Uterus (tissue), 4 donors: ENCODE results near the gene CACNA1D. TPM values are rescaled to one million over a fixed set of nuclear protein-coding genes. Genes with fewer than 3 reads are reported as not detected.

Source experiments
- DNase-seq, 2 donors: peaks; one replicate each; pipeline ENCODE4 v3.0.0-alpha.2; 2019 to 2020
- H3K27ac ChIP-seq, 2 donors: fragments of 200-600 bp; sonication (generic); 1 replicate in 1 of 2; 2 replicates in 1 of 2; pipeline ENCODE4 v1.5.1; 2016 to 2018
- H3K27me3 ChIP-seq, 2 donors: fragments of 200-600 bp; sonication (generic); one replicate each; pipeline ENCODE4 v1.5.1; 2018 to 2019; ENCODE audit warnings: control low read depth in 1 of 2
- H3K36me3 ChIP-seq, 2 donors: fragments of 200-600 bp; sonication (generic); one replicate each; pipeline ENCODE4 v1.5.1; 2019; ENCODE audit warnings: control low read depth in 1 of 2
- H3K4me1 ChIP-seq, 2 donors: fragments of 200-600 bp; sonication (generic); one replicate each; pipeline ENCODE4 v1.5.1; 2018 to 2019; ENCODE audit warnings: control low read depth in 1 of 2
- H3K4me3 ChIP-seq, 2 donors: fragments of 200-600 bp; sonication (generic); 1 replicate in 1 of 2; 2 replicates in 1 of 2; pipeline ENCODE4 v1.5.1; 2018 to 2019; ENCODE audit warnings: mild to moderate bottlenecking in 1 of 2
- H3K9me3 ChIP-seq, 2 donors: fragments of 200-600 bp; sonication (generic); one replicate each; pipeline ENCODE4 v1.5.1; 2019; ENCODE audit warnings: control low read depth in 1 of 2
- POLR2A ChIP-seq, 2 donors: fragments of 450-650 bp; IDR thresholded peaks; one replicate each; pipeline ENCODE4 v1.6.1; 2016; ENCODE audit warnings: antibody characterized with exemption in 2 of 2, mild to moderate bottlenecking in 1 of 2, moderate library complexity in 1 of 2
- intact Hi-C: fragments of 100-400 bp; cut with DNase I; formaldehyde crosslinking; loops from one replicate; pipeline ENCODE4 v1.15.1; 2023; ENCODE audit warnings: low total_unique reads
- total RNA-seq, 4 donors: library from RNA; depleted of rRNA in 3 of 4; stranded (reverse); fragments of >200 nt in 3 of 4; gene quantifications; one replicate each; pipeline versions ENCODE4 v1.1.0 to v1.2.4, GENCODE V29; 2014 to 2023
- TF ChIP-seq, protein P1 (sequence below), 4 experiments: fragments of 200-600 bp in 2 of 4; fragments of 450-650 bp in 2 of 4; sonication (generic) in 2 of 4; IDR thresholded peaks; one replicate each; pipeline ENCODE4 v1.5.1; 2016 to 2019; ENCODE audit warnings: antibody characterized with exemption in 4 of 4, mild to moderate bottlenecking in 2 of 4, moderate library complexity in 1 of 4
- donor health status: DM: yes; HTN: yes; CAD: no.

CACNA1D gene
- total RNA-seq, 4 donors from 2014 or later, result 0.88 to 97.5 (median 63.4) TPM

DNA sequence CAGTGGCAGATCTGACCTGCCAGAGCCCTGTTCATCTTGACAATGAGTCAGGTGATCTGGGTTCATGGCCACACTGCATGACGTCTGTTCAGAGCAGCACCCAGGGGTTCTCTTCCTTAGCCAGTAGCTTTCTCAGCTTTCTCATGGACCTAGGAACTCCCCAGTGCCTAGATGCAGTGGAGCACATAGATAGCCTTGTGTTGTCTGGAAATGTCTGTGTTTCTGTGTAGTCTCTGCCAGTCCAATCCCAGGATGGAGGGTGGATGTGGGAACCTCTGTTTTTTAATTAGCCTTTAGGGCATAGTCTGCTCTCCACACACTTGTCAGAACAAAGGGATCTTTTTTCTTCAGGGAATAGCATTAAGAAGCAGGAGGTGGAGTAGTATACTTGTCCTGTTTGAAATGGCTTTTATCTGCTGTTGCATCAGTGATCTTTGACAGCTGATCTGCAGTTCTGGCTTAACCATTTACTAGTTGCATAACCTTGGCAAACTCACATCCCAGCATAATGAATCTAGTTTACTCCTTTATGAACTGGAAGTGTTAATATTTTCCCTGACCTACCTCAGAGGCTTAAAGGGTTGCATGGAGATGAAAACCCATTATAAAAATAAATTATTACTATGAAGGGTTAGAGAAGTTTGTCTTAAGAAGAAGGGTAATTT, 16.1 kb upstream of the CACNA1D start:
- intact Hi-C loops, result no loop called here
- Histone ChIP-seq H3K27me3 (peaks cover 0 to 4% of the 10 kb centered on the region in 2 donors), H3K4me3 (no peak overlapping the region), H3K27ac (no peak overlapping the region), H3K36me3 (no peaks in the 10 kb centered on the region), H3K9me3 (no peaks in the 10 kb centered on the region), H3K4me1 (no peaks in the 10 kb centered on the region)
- no peak for DNase-seq
- TF ChIP-seq POLR2A (IDR thresholded peaks at IDR 0.05), result no peak
- TF ChIP-seq, protein P1, sequence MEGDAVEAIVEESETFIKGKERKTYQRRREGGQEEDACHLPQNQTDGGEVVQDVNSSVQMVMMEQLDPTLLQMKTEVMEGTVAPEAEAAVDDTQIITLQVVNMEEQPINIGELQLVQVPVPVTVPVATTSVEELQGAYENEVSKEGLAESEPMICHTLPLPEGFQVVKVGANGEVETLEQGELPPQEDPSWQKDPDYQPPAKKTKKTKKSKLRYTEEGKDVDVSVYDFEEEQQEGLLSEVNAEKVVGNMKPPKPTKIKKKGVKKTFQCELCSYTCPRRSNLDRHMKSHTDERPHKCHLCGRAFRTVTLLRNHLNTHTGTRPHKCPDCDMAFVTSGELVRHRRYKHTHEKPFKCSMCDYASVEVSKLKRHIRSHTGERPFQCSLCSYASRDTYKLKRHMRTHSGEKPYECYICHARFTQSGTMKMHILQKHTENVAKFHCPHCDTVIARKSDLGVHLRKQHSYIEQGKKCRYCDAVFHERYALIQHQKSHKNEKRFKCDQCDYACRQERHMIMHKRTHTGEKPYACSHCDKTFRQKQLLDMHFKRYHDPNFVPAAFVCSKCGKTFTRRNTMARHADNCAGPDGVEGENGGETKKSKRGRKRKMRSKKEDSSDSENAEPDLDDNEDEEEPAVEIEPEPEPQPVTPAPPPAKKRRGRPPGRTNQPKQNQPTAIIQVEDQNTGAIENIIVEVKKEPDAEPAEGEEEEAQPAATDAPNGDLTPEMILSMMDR (IDR thresholded peaks at IDR 0.05), result no peak

DNA sequence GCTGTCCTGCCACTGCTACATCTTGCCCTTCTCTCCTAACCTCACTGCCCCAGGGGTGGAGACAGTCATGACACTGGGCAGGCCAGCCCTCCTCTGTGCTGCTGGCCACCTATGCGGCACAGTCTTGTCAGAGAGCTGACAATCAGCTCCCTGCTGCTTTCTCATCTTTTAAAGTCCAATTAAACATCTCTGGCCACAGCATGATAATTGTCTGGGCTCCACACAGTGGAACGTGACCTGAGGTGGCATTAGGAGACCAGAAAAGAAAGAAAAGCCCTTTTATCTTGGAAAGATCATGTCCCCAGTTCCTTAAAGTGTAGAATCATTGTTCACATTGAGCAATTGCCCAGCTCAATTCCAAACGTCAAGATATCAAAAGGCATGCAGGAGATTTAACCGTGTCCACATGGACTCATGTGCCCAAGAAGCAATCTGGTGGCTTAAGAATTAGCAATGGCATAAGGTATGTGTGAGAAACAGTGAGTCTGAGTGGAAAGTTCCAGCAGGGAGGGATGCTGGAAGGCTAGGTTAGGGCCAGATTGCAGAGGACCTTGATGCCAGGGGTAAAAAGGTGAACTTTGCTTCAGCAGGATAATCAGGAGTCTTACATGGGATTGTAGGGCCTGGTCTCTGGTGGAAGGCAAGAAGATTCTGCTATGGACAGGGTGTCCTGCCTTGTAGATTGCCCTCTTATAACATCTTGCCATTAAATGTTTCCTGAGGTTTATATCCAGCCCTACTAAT, 15.3 kb upstream of the CACNA1D start:
- Histone ChIP-seq H3K4me3 (no peak overlapping the region), H3K36me3 (no peaks in the 10 kb centered on the region), H3K4me1 (no peaks in the 10 kb centered on the region), H3K9me3 (no peaks in the 10 kb centered on the region), H3K27ac (no peak overlapping the region), H3K27me3 (peaks cover 0 to 4% of the 10 kb centered on the region in 2 donors)
- DNase-seq, result no peak
- TF ChIP-seq, protein P1 (IDR thresholded peaks at IDR 0.05), result no peak
- TF ChIP-seq POLR2A (IDR thresholded peaks at IDR 0.05), result no peak
- intact Hi-C loops, result no loop called here

DNA sequence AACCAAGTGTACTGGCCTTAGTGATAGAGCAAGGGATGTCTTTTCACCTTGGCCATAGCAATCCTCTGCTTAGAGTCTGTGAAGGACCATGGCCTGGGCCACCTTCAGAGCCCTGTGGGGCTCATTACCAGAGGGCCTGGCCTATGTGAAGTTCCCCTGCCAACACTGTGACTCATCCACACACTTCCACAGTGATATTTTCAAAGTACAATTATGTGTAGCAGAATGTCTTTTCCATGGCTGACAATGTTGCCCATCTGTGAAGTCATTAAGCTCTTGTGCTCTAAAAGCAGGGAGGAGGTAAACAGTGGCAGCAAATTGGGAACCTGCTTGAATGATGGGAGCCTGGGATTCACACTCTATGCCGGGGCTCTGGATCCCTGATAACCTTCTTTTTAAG, 12.2 kb upstream of the CACNA1D start:
- Histone ChIP-seq H3K36me3 (no peaks in the 10 kb centered on the region), H3K27ac (no peak overlapping the region), H3K9me3 (no peaks in the 10 kb centered on the region), H3K4me1 (no peaks in the 10 kb centered on the region), H3K27me3 (no peaks in the 10 kb centered on the region), H3K4me3 (no peak overlapping the region)
- no peak for DNase-seq
- intact Hi-C loops, result no loop called here
- TF ChIP-seq, protein P1 (IDR thresholded peaks at IDR 0.05), result no peak
- TF ChIP-seq POLR2A (IDR thresholded peaks at IDR 0.05), result no peak

DNA sequence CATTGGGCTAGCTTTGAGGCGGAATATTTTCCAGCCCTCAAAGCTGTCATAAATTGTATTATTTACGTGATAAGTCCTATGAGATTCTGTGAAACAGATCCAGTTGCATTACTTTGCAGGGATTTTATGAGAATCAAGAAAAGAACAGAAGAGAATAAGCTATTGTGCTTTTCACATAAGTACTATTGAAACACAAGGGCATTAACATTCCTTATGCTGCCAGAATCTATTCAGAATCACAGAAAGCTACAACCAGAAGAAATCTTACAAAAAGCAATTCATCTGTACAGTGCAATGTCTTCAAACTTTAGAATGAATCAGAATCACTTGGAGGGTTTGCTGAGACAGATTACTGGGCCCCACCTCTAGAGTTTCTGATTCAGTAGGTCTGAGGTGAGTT, 10.6 kb upstream of the CACNA1D start:
- no peak for TF ChIP-seq POLR2A (IDR thresholded peaks at IDR 0.05)
- TF ChIP-seq, protein P1 (IDR thresholded peaks at IDR 0.05), result no peak
- H3K4me3 ChIP-seq, result no peak overlapping the region
- no peaks in the 10 kb centered on the region for H3K4me1 ChIP-seq
- H3K27ac ChIP-seq, result no peak overlapping the region
- intact Hi-C loops, result no loop called here
- no peaks in the 10 kb centered on the region for H3K36me3 ChIP-seq
- DNase-seq, result no peak
- no peaks in the 10 kb centered on the region for H3K9me3 ChIP-seq
- H3K27me3 ChIP-seq, result no peaks in the 10 kb centered on the region

DNA sequence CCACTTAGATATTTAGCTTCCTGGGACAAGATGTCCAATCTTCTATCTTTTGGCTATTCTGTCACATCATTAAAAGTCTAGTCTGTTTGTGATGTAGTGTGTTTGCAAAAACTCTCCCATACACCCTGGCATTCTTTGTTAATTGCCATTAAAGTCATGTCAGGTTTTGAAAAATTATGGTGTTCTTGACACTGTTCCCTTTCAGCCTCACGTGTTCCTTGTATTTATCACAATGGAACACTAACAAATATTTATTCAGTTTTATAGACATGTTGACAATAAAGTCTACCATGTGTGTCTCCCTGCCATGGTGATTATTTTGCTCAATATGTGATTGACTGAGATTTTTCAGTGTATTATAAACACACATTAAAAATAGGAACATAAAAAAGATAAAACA, 9.4 kb upstream of the CACNA1D start:
- H3K27ac ChIP-seq, result no peak overlapping the region
- no peak for DNase-seq
- H3K36me3 ChIP-seq, result no peaks in the 10 kb centered on the region
- no peaks in the 10 kb centered on the region for H3K9me3 ChIP-seq
- intact Hi-C loops, result no loop called here
- TF ChIP-seq POLR2A (IDR thresholded peaks at IDR 0.05), result no peak
- TF ChIP-seq, protein P1 (IDR thresholded peaks at IDR 0.05), result no peak
- H3K4me3 ChIP-seq, result no peak overlapping the region
- no peaks in the 10 kb centered on the region for H3K4me1 ChIP-seq
- no peaks in the 10 kb centered on the region for H3K27me3 ChIP-seq
